Measurements from ENCODE around the gene CUL1. TPM values are rescaled to one million over a fixed set of nuclear protein-coding genes. Genes with fewer than 3 reads are reported as not detected.

CUL1 gene
- total and polyA plus RNA-seq, 7 donors = 24.0 to 72.8 (median 53.9) TPM

GRCh38 chr7:148670807-148671206 lies 27.9 kb upstream of the CUL1 start:
- H3K27ac ChIP-seq = no peak overlapping the region
- no peaks in the 10 kb centered on the region for H3K36me3 ChIP-seq
- no peak overlapping the region for H3K4me3 ChIP-seq
- peaks cover 0 to 4% (median 0%) of the 10 kb centered on the region in 4 donors for H3K9me3 ChIP-seq
- no peaks in the 10 kb centered on the region for H3K4me1 ChIP-seq
- DNase-seq = no peak
- no peaks in the 10 kb centered on the region for H3K27me3 ChIP-seq
- TF ChIP-seq POLR2AphosphoS5 (IDR thresholded peaks at IDR 0.05) (no peak), POLR2A (IDR thresholded peaks at IDR 0.05) (no peak), EP300 (IDR thresholded peaks at IDR 0.05) (no peak), CTCF (IDR thresholded peaks at IDR 0.05) (no peak)
- 42 to 74% methylated on average over 4 of the region's 4 CpGs for WGBS, 2 donors
- intact Hi-C loops (cut with DNase I) = no loop called here

DNA sequence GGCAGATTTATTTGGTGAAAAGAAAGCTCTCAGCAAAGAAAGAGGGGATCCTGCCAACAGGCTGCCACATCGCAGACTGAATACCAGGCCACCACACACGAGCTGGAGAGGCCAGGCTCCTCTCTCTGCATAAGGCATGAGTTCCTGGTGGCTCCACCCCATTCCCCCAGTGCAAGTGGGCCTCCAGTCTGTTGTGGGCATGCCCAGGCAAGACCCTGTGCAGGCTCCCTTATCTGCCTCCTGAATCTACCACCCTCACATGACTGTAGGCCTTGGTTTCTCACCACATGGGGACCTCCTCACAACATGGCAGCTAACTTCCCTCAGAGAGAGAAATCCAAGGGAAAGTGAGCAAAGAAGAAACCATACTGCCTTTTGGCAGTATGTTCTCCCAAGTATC lies 26.7 kb upstream of the CUL1 start:
- no peak for TF ChIP-seq POLR2AphosphoS5 (IDR thresholded peaks at IDR 0.05)
- TF ChIP-seq CTCF (IDR thresholded peaks at IDR 0.05) = no peak
- no peak for TF ChIP-seq EP300 (IDR thresholded peaks at IDR 0.05)
- TF ChIP-seq POLR2A (IDR thresholded peaks at IDR 0.05) = no peak
- Histone ChIP-seq H3K36me3 (no peaks in the 10 kb centered on the region), H3K27me3 (no peaks in the 10 kb centered on the region), H3K27ac (no peak overlapping the region), H3K4me3 (no peak overlapping the region), H3K4me1 (no peaks in the 10 kb centered on the region), H3K9me3 (peaks cover 0 to 4% (median 0%) of the 10 kb centered on the region in 4 donors)
- DNase-seq = no peak
- intact Hi-C loops (cut with DNase I) = no loop called here
- WGBS, 2 donors = 82 to 86% methylated on average over 2 of the region's 2 CpGs

- Histone ChIP-seq H3K4me3 (no peak overlapping the region), H3K9me3 (peaks cover 0 to 4% (median 0%) of the 10 kb centered on the region in 4 donors), H3K27me3 (no peaks in the 10 kb centered on the region), H3K36me3 (no peaks in the 10 kb centered on the region), H3K27ac (no peak overlapping the region), H3K4me1 (no peaks in the 10 kb centered on the region)
- no peak for DNase-seq
- intact Hi-C loops (cut with DNase I) = no loop called here
- TF ChIP-seq POLR2A (IDR thresholded peaks at IDR 0.05) (no peak), CTCF (IDR thresholded peaks at IDR 0.05) (no peak), POLR2AphosphoS5 (IDR thresholded peaks at IDR 0.05) (no peak), EP300 (IDR thresholded peaks at IDR 0.05) (no peak)
- WGBS, 2 donors = 91 to 96% methylated on average over 5 of the region's 5 CpGs
Observed at GRCh38 chr7:148674689-148675088, 24.0 kb upstream of the CUL1 start.

DNA sequence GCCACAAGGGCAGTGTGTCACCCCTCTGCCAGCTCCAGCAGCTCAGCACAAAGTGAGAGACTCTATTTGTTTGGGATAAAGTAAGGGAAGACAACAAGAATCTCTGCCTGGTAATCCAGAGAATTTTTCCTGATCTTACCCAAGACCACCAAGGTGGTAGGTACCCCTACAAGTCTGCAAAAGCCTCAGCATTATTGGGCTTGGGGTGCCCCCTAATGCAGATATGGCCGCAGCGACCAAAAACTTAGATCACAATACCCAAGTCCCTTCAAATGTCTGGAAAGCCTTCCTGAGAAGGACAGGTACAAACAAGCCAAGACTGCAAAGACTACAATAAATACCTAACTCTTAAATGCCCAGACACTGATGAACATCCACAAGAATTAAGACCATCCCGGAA lies 22.4 kb upstream of the CUL1 start:
- no peak overlapping the region for H3K4me3 ChIP-seq
- H3K36me3 ChIP-seq = no peaks in the 10 kb centered on the region
- no peaks in the 10 kb centered on the region for H3K27me3 ChIP-seq
- 97 to 98% methylated on average over 3 of the region's 3 CpGs for WGBS, 2 donors
- H3K27ac ChIP-seq = no peak overlapping the region
- H3K4me1 ChIP-seq = no peaks in the 10 kb centered on the region
- TF ChIP-seq EP300 (IDR thresholded peaks at IDR 0.05) = no peak
- no peak for TF ChIP-seq POLR2AphosphoS5 (IDR thresholded peaks at IDR 0.05)
- no peak for TF ChIP-seq POLR2A (IDR thresholded peaks at IDR 0.05)
- TF ChIP-seq CTCF (IDR thresholded peaks at IDR 0.05) = no peak
- peaks cover 0 to 4% (median 0%) of the 10 kb centered on the region in 4 donors for H3K9me3 ChIP-seq
- intact Hi-C loops (cut with DNase I) = no loop called here
- DNase-seq = no peak

DNA sequence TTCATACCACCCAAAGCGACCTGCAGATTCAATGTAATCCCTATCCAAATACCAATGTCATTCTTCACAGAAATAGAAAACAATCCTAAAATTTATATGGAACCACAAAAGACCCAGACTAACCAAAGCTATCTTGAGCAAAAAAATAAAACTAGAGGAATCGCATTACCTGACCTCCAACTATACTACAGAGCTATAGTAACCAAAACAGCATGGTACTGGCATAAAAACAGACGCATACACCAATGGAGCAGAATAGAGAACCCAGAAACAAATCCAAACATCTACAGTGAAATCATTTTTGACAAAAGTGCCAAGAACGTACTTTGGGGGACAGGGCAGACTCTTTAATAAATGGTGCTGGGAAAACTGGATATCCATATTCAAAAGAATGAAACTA lies 16.9 kb upstream of the CUL1 start:
- DNase-seq = no peak
- H3K4me3 ChIP-seq = no peak overlapping the region
- H3K9me3 ChIP-seq = no peaks in the 10 kb centered on the region
- 92% methylated on average over 4 of the region's 4 CpGs for WGBS, 2 donors
- no peak overlapping the region for H3K27ac ChIP-seq
- no peaks in the 10 kb centered on the region for H3K27me3 ChIP-seq
- no peaks in the 10 kb centered on the region for H3K36me3 ChIP-seq
- no peak for TF ChIP-seq POLR2AphosphoS5 (IDR thresholded peaks at IDR 0.05)
- intact Hi-C loops (cut with DNase I) = no loop called here
- no peaks in the 10 kb centered on the region for H3K4me1 ChIP-seq

All from sigmoid colon (tissue), 7 donors.